ENCODE results near the gene CCR5AS.
"Not testable (repeated sequence)": the region's sequence is repeated elsewhere in the genome, so short reads cannot be mapped to it uniquely, and the experiment has no call there.

CCR5AS gene

DNA sequence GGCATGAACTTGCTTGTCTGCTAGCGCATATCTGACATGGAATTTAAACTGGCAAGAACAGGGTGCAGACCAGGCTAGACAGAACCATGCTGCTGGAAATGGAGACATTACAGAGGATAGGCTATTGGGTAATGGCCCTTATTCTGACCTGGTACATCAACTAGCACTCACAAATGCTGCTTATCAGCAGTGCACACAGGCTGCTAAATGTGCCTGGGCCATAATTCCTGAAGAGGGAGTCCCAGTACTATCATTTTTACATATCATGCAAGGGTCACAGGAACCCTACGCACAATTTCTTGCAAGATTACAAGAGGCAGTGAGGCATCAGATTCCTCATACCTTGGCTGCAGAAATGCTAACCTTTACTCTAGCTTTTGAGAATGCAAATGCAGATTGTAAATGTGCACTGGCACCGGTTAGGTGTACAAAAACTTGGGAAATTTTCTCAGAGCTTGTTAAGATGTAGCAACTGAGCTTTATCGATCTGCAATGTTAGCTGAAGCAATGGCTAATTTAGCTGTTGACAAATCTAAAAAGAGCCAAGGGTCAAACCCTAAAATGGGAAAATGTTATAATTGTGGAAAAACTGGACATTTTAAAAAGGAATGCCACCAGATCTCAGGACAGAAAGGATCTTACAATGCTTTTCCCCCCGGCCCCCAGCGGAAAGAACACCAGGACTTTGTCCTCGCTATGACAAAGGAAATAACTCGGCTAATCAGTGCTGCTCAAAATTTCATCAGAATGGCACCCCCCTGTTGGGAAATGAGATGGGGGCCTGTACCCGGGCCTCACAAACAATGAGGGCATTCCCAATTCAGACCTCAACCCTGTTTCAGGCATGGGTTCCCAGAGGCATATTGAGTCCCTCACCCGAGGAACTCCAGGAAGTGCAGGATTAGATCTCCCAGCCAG, 21.3 kb upstream of the CCR5AS start:
- no peak for DNase-seq

DNA sequence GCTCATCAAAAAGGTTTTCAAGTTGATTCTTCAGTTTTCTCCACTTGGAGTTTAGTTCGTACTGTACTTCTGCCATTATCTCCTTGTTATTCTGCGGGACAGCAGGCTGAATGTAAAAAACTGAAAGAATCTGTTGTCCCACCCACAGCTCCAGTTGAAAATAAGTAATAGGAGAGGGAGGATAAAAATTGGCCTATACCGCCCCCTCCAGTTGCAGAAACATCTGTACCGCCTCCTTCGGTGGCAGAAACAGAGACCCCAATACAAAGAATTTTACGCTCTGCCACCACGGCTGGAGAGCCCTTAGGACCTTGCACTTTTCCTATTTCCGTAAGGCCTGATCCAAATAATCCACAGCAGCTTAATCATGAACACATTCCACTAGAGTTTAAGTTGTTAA, 20.5 kb upstream of the CCR5AS start:
- not testable (repeated sequence) for DNase-seq

DNA sequence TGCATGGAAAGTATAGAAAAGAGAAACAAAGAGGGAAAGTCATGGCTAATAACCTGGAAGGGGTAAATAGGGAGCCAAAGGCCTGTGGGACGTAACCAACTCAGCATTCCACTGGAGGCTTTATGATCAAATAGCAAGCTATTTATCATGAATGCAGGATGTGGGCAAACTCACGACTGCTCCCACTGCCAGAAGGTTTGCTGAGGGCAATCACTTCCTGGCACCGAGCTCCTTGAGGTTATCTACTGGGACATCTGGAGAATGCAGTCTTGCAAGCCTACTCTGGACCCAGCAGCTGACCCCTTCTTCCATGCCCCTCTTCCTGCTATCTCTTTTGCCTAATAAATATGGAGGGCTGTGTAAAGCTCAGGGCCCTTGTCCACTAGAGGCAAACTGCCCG, 19.6 kb upstream of the CCR5AS start:
- DNase-seq, result not testable (repeated sequence)

DNA sequence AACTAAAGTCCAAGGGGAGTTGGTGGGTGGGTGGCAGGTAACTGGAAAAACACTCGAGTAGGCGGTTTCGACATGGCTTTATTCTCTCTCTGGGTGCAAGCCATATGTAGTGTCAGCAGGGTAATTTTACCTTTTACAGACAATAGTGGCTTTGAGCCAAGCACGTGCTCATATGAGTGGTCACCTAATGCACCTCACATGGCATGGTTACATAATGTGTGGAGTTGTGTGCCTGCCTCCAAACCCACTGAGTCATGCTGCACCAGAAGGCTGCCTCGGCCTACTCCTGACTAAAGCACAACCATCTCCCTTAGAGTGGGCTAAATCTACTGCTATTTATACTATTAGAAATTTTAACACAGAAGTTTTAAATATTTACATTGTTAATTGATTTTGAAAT, 16.7 kb upstream of the CCR5AS start:
- no peak for DNase-seq

DNA sequence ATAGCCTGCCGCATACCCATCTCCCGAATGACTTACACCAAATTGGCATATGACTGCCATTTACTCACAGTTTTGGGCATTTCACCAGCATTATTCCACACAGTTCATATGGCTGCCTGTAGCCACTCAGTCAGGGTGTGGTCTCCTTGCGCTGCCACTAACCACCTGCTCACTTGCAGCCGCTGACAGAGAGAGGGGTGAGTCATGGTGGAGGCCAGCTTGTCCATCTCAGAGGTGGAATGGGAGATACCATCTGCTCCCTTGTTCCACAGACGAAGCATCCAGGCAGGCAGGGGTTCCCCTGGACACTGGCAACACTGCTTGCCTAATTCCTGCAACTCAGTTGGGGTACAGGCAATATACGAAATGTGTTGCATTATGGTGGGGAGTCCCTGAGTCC, 15.8 kb upstream of the CCR5AS start:
- no peak for DNase-seq

GRCh38 chr3:46420931-46421330, 14.1 kb upstream of the CCR5AS start:
- DNase-seq, result no peak

GRCh38 chr3:46419816-46420215, 12.9 kb upstream of the CCR5AS start:
- no peak for DNase-seq

- no peak for DNase-seq
These were observed 11.2 kb upstream of the CCR5AS start for GRCh38 chr3:46417841-46418611.

DNA sequence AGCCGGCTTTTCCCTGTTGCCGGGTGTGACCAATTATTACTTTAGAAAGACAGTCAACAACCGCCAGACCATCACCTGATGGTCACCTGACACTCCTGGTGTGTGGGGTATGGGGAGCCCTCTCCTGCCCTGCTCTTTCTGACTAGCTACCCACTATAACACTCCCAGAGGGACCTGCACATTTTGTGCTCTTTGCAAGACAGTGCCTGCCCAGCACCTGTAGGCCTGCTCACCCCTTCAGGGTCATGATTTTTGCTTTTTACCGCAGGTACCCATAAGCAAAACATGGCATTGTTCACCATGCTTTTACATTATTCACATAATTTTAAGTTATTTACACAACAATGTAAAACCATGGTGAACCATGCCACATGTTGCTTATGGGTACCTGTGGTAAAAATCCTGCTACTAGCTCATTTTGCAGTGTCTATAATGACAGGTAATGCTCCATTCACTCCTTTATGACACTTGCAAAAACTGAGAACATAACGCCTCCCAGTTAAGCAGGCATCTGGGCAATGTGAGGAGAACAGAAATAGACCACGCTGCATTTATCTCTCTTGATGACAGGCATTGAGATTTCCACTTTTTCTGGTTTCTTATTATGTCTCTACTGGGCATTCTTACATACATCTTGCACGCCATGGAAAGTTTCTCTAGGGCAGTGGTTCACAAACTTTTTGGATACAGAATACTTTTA, 10.1 kb upstream of the CCR5AS start:
- DNase-seq, result no peak

- DNase-seq, result no peak
These were observed 9.4 kb upstream of the CCR5AS start for GRCh38 chr3:46416125-46416810.

- no peak for DNase-seq
These were observed 7.9 kb upstream of the CCR5AS start for GRCh38 chr3:46414739-46415138.

DNA sequence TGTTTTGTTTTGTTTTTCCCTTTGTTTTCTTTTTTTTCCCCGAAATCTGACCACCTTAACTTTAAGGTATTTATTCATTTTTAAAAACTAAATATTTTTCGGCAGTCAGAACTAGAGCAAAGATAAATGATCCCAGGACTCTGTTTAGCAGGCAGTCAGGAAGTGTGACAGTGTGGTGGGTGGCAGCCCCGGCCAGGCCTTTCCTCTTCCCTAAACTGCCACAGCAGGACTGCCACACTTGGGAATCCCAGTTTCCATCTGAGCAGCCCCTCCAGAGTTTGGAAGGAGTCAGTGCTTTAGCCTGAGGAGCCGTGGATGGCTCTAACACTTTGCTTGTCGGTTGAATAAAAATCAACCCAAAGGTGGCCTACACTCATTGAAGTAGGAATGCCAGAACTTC, 7.1 kb upstream of the CCR5AS start:
- DNase-seq, result no peak

DNA sequence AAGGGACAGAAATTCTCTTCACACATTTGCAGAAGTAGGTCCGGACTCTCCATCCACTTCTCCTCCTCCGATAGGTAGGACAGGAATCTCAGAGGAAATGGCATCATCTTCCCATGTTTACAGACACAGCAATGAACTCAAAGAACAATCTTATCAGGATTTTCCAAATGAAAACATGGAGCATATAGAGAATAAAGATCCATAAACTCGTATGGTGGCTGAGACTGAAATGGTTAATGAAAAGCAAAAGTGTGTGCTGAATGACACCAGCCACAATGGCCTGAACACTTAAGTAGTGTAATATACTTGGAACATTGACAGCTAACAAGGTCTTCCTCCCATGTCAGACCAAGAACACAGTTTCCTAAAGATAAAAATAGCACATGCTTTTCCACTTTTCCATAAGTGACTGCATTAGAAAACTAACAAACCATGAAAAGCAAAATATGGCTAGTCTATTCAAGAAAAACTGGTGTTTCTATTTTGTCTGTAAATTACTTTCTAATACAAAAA, 6.0 kb upstream of the CCR5AS start:
- DNase-seq, result no peak

GRCh38 chr3:46411271-46411670, 4.4 kb upstream of the CCR5AS start:
- no peak for DNase-seq

DNA sequence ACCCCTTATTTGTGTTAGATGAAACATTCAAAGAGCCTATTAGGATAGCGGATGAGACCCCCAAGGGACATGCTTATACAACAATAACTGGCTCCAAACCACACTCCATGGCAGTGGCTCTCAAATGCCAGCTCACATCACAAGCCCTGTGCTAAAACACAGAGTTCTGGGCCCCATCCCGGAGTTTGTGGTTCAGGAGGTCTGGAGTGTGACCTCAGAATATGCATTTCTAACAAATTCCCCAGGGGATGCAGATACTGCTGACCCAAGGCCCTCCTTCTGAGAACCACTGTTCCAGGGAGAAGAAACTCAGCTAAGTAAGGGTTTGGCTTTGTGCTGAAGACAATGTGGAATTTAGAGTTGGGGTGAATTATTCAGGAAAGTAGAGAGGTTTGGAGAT, 3.8 kb upstream of the CCR5AS start:
- DNase-seq, result no peak

GRCh38 chr3:46409739-46410489, 3.0 kb upstream of the CCR5AS start:
- no peak for DNase-seq

DNA sequence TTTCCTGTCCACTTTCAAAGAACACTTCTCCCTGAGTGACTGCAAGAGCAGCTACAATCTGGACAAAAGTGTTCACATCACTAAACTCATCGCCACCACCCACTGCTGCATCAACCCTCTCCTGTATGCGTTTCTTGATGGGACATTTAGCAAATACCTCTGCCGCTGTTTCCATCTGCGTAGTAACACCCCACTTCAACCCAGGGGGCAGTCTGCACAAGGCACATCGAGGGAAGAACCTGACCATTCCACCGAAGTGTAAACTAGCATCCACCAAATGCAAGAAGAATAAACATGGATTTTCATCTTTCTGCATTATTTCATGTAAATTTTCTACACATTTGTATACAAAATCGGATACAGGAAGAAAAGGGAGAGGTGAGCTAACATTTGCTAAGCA, 2.0 kb upstream of the CCR5AS start:
- DNase-seq, result no peak

GRCh38 chr3:46407970-46408369, 1.1 kb upstream of the CCR5AS start:
- DNase-seq, result no peak

DNA sequence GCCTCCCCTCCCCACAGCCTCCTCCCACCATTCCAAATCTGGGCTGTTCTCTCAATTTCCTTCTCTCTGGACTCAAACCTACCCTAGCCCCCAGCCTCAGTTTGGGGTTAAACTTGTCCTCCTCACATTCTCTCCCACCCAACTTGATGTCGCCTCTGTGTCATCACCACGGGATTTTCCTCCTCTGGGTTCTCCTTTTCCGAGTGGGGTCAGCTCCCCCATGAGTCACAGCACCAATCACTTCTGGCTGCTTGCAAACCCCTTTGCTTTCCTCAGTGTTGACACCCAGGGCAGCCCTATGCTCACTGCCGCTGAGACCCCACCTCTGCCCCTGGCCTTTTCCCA, 451 bp downstream of the CCR5AS start:
- DNase-seq, result no peak

- no peak for DNase-seq
These were observed 1.4 kb downstream of the CCR5AS start for GRCh38 chr3:46405301-46406019.

DNA sequence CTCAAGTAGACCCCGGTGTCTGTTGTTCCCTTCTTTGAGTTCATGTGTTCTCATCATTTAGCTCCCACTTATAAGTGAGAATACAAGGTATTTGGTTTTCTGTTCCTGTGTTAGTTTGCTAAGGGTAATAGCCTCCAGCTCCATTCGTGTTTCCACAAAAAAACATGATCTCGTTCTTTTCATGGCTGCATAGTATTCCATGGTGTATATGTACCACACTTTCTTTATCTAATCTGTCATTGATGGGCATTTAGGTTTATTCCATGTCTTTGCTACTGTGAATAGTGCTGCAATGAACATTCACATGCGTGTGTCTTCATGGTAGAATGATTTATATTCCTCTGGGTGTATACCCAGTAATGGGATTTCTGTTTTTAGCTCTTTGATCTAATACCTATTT, 4.0 kb downstream of the CCR5AS start:
- DNase-seq, result not testable (repeated sequence)

Data from NCI-H82 (cell line).